ENCODE results near the gene MGAT5B.

GRCh38 chr17:76889323-76889722, 21.1 kb downstream of the MGAT5B start:
- TF ChIP-seq, protein P1, sequence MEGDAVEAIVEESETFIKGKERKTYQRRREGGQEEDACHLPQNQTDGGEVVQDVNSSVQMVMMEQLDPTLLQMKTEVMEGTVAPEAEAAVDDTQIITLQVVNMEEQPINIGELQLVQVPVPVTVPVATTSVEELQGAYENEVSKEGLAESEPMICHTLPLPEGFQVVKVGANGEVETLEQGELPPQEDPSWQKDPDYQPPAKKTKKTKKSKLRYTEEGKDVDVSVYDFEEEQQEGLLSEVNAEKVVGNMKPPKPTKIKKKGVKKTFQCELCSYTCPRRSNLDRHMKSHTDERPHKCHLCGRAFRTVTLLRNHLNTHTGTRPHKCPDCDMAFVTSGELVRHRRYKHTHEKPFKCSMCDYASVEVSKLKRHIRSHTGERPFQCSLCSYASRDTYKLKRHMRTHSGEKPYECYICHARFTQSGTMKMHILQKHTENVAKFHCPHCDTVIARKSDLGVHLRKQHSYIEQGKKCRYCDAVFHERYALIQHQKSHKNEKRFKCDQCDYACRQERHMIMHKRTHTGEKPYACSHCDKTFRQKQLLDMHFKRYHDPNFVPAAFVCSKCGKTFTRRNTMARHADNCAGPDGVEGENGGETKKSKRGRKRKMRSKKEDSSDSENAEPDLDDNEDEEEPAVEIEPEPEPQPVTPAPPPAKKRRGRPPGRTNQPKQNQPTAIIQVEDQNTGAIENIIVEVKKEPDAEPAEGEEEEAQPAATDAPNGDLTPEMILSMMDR (IDR thresholded peaks at IDR 0.05): no peak
- no peak for TF ChIP-seq EZH2 (IDR thresholded peaks at IDR 0.05; ENCODE audit: borderline replicate concordance, insufficient read depth, low read depth, low read length, poor library complexity, severe bottlenecking)

All from B cell (primary cell).